Astrocyte (in vitro differentiated cells and primary cell): ENCODE data around the gene VRK3. TPM values are rescaled to one million over a fixed set of nuclear protein-coding genes. Genes with fewer than 3 reads are reported as not detected.

Experiments
- DNase-seq: peaks from one replicate; pipeline ENCODE4 v3.0.0-alpha.2; 2010; ENCODE audit warnings: low read depth
- FAIRE-seq: peaks from 2 replicates; lab custom pipeline; 2011; peaks lifted over from hg19 to GRCh38; lab: Jason Lieb, UNC
- H2AFZ ChIP-seq: 2 replicates; pipeline ENCODE4 v1.6.0; 2012; ENCODE audit warnings: low read depth, low read length, inconsistent platforms
- H3K27ac ChIP-seq: 2 replicates; pipeline ENCODE4 v1.5.1; 2011; ENCODE audit warnings: low read depth, low read length, inconsistent platforms
- H3K27me3 ChIP-seq: 2 replicates; pipeline ENCODE4 v1.6.0; 2011; ENCODE audit warnings: low read length, inconsistent platforms; ENCODE audit not compliant: insufficient read depth
- H3K36me3 ChIP-seq: 2 replicates; pipeline ENCODE4 v1.5.1; 2011; ENCODE audit warnings: low read length, inconsistent platforms; ENCODE audit not compliant: insufficient read depth
- H3K4me1 ChIP-seq: 2 replicates; pipeline ENCODE4 v1.5.1; 2011; ENCODE audit warnings: low read length, inconsistent platforms; ENCODE audit not compliant: insufficient read depth
- H3K4me2 ChIP-seq: 2 replicates; pipeline ENCODE4 v1.6.0; 2012; ENCODE audit warnings: low read length, inconsistent platforms
- H3K4me3 ChIP-seq: 2 replicates; pipeline ENCODE4 v1.5.1; 2011; ENCODE audit warnings: low read depth, mild to moderate bottlenecking, low read length, inconsistent platforms; ENCODE audit not compliant: insufficient read depth
- H3K79me2 ChIP-seq: 2 replicates; pipeline ENCODE4 v1.6.0; 2012; ENCODE audit warnings: mild to moderate bottlenecking, low read length, inconsistent platforms; ENCODE audit not compliant: insufficient read depth
- H3K9ac ChIP-seq: 2 replicates; pipeline ENCODE4 v1.6.0; 2012; ENCODE audit warnings: mild to moderate bottlenecking, low read length, inconsistent platforms
- H3K9me3 ChIP-seq: 2 replicates; pipeline ENCODE4 v1.5.1; 2012; ENCODE audit warnings: low read depth, mild to moderate bottlenecking, low read length, inconsistent platforms; ENCODE audit not compliant: insufficient read depth
- H4K20me1 ChIP-seq: 2 replicates; pipeline ENCODE4 v1.6.0; 2012; ENCODE audit warnings: low read length, inconsistent platforms; ENCODE audit not compliant: insufficient read depth
- H3K27ac Mint-ChIP-seq: one replicate; pipeline ENCODE4 v1.8.0; 2021; ENCODE audit warnings: mild to moderate bottlenecking, mixed read lengths; ENCODE audit not compliant: unreplicated experiment
- H3K27me3 Mint-ChIP-seq: one replicate; pipeline ENCODE4 v1.8.0; 2021; ENCODE audit warnings: low read depth, mixed read lengths; ENCODE audit not compliant: unreplicated experiment
- H3K36me3 Mint-ChIP-seq: one replicate; pipeline ENCODE4 v1.8.0; 2021; ENCODE audit warnings: low read depth, mixed read lengths; ENCODE audit not compliant: unreplicated experiment
- H3K4me1 Mint-ChIP-seq: one replicate; pipeline ENCODE4 v1.8.0; 2021; ENCODE audit warnings: low read depth, mixed read lengths; ENCODE audit not compliant: unreplicated experiment
- H3K4me3 Mint-ChIP-seq: one replicate; pipeline ENCODE4 v1.8.0; 2021; ENCODE audit warnings: mild to moderate bottlenecking, moderate library complexity, mixed read lengths; ENCODE audit not compliant: unreplicated experiment
- H3K9me3 Mint-ChIP-seq: one replicate; pipeline ENCODE4 v1.8.0; 2021; ENCODE audit warnings: mild to moderate bottlenecking, mixed read lengths; ENCODE audit not compliant: unreplicated experiment
- CTCF ChIP-seq: IDR thresholded peaks from 2 replicates; pipeline ENCODE4 v1.5.1; 2011; ENCODE audit warnings: low read depth, mild to moderate bottlenecking, inconsistent platforms, low read length, moderate library complexity; ENCODE audit not compliant: insufficient read depth
- EZH2 ChIP-seq: IDR thresholded peaks from 2 replicates; pipeline ENCODE4 v1.6.1; 2012; ENCODE audit warnings: mild to moderate bottlenecking, low read length, inconsistent platforms; ENCODE audit not compliant: insufficient read depth
- total RNA-seq: library from RNA; stranded (reverse); gene quantifications from 2 replicates; pipeline ENCODE4 v1.2.1, GENCODE V29; 2021

The VRK3 gene
- total RNA-seq, 1 donor from 2014 or later, result 33.0 TPM

- H4K20me1 ChIP-seq, result no peaks in the 10 kb centered on the region
- no peaks in the 10 kb centered on the region for H3K4me1 ChIP-seq
- H3K27me3 Mint-ChIP-seq, result no peaks in the 10 kb centered on the region
- no peak for FAIRE-seq
- peaks cover 26% of the 10 kb centered on the region for H3K9me3 ChIP-seq
- no peak overlapping the region for H2AFZ ChIP-seq
- H3K4me3 ChIP-seq, result no peak overlapping the region
- H3K9ac ChIP-seq, result no peak overlapping the region
- DNase-seq, result no peak
- H3K9me3 Mint-ChIP-seq, result peaks cover 33% of the 10 kb centered on the region
- no peak for TF ChIP-seq EZH2
- no peak for TF ChIP-seq CTCF
- no peaks in the 10 kb centered on the region for H3K36me3 Mint-ChIP-seq
- no peaks in the 10 kb centered on the region for H3K4me1 Mint-ChIP-seq
- H3K27ac ChIP-seq, result no peak overlapping the region
- no peak overlapping the region for H3K4me2 ChIP-seq
- H3K4me3 Mint-ChIP-seq, result no peak overlapping the region
- H3K27ac Mint-ChIP-seq, result no peak overlapping the region
- no peaks in the 10 kb centered on the region for H3K27me3 ChIP-seq
- H3K36me3 ChIP-seq, result no peaks in the 10 kb centered on the region
- no peaks in the 10 kb centered on the region for H3K79me2 ChIP-seq
Observed at GRCh38 chr19:50059045-50059444, 33.9 kb upstream of the VRK3 start.

DNA sequence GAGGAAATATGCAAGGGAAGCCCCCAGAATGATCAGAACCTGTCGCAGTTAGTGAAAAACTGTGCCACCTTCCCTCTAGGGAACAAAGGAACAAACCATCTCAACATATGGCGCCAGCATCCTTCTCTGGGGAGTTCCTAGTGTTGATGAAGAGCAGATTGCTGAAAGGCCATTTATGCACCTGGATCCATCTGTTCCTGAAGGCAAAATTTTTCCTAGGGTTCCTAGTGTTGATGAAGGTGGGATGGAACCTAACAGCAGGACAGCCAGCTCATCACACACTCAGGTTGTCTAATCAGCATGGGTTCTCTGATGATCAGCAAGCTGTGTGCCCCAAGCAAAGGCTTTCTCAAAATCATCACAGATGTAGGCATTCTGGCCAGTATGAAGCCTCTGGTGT, 33.3 kb upstream of the VRK3 start:
- Mint-ChIP-seq H3K27ac (no peak overlapping the region), H3K36me3 (no peaks in the 10 kb centered on the region), H3K4me1 (no peaks in the 10 kb centered on the region), H3K9me3 (peaks cover 33% of the 10 kb centered on the region), H3K27me3 (no peaks in the 10 kb centered on the region), H3K4me3 (no peak overlapping the region)
- Histone ChIP-seq H3K27me3 (no peaks in the 10 kb centered on the region), H3K4me3 (no peak overlapping the region), H3K9ac (no peak overlapping the region), H3K4me2 (no peak overlapping the region), H4K20me1 (no peaks in the 10 kb centered on the region), H3K4me1 (no peaks in the 10 kb centered on the region), H3K79me2 (no peaks in the 10 kb centered on the region), H2AFZ (no peak overlapping the region), H3K27ac (no peak overlapping the region), H3K9me3 (peaks cover 26% of the 10 kb centered on the region), H3K36me3 (no peaks in the 10 kb centered on the region)
- no peak for DNase-seq
- no peak for FAIRE-seq
- TF ChIP-seq CTCF (no peak), EZH2 (no peak)

- peaks cover 18% of the 10 kb centered on the region for H3K9me3 Mint-ChIP-seq
- H3K36me3 Mint-ChIP-seq, result peaks cover 18% of the 10 kb centered on the region
- Histone ChIP-seq H3K27me3 (no peaks in the 10 kb centered on the region), H3K4me2 (no peak overlapping the region), H3K9me3 (peaks cover 8% of the 10 kb centered on the region), H3K4me3 (no peak overlapping the region), H3K36me3 (no peaks in the 10 kb centered on the region), H3K9ac (no peak overlapping the region), H3K27ac (no peak overlapping the region), H3K4me1 (no peaks in the 10 kb centered on the region), H3K79me2 (no peaks in the 10 kb centered on the region), H4K20me1 (no peaks in the 10 kb centered on the region), H2AFZ (no peak overlapping the region)
- DNase-seq (no peak), FAIRE-seq (no peak)
- H3K4me1 Mint-ChIP-seq, result no peaks in the 10 kb centered on the region
- no peak overlapping the region for H3K27ac Mint-ChIP-seq
- no peak overlapping the region for H3K4me3 Mint-ChIP-seq
- TF ChIP-seq EZH2 (no peak), CTCF (no peak)
- H3K27me3 Mint-ChIP-seq, result no peaks in the 10 kb centered on the region
Observed at GRCh38 chr19:50053119-50053518, 27.9 kb upstream of the VRK3 start.
